HG03571 (cell line): ENCODE data around the gene SGSM1.
"Not testable (repeated sequence)": the region's sequence is repeated elsewhere in the genome, so short reads cannot be mapped to it uniquely, and the experiment has no call there.

ENCODE experiments used
- ATAC-seq: cut with Tn5 transposase; IDR thresholded peaks from one replicate; pipeline ENCODE4 v1.9.1; 2021; ENCODE audit not compliant: unreplicated experiment

Gene SGSM1

DNA sequence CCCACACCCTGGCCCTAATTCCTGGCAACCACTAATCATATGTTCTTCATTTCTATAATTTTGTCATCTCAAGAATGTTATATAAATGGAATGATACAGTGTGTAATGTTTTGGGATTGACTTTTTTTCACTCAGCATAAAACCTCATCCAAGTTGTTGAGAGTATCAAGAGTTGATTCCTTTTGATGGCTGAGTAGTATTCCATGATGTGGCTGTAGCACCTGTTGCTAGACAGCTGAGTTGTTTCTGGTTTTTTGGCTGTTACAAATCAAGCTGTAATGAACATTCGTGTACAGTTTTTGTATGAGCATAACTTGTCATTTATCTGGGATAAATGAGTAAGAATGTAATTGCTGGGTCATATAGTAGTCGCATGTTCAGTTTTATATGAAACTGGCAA lies 81.2 kb downstream of the SGSM1 start:
- no peak for ATAC-seq

GRCh38 chr22:24893341-24894070 lies 87.5 kb downstream of the SGSM1 start:
- ATAC-seq: no peak

DNA sequence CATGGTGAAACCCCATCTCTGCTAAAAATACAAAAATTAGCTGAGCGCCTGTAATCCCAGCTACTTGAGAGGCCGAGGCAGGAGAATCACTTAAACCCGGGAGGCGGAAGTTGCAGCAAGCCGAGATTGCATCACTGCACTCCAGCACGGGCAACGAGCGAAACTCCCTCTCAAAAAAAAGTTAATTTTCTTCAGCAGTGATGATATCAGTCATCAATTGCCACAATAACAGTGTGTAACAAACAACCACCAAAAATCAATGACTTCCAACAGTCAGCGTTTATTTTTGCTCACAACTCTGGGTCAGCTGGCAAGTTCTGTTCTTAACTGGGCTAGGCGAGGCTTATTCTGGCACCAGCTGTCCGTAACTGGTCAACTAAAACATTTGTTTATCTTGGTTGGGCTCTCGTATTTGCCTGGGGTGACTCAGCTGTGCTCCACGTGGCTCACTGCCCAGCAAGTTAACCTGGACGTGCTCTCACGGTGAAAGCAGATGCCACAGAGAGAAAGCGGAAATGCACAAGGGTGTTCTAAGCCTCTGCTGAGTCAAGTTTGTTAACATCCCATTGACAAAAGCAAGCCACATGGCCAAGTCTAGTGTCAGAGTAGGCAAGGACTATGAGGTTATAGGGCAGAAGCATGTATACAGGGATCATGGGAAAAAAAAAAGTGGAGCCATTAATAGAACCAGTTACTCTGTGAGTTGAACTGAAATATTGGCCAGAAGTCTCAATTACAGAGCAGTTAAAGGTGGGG lies 88.4 kb downstream of the SGSM1 start:
- ATAC-seq: no peak

- ATAC-seq: no peak
These were observed 89.0 kb downstream of the SGSM1 start for GRCh38 chr22:24894998-24895397.

- ATAC-seq: no peak
These were observed 95.4 kb downstream of the SGSM1 start for GRCh38 chr22:24901448-24901847.

DNA sequence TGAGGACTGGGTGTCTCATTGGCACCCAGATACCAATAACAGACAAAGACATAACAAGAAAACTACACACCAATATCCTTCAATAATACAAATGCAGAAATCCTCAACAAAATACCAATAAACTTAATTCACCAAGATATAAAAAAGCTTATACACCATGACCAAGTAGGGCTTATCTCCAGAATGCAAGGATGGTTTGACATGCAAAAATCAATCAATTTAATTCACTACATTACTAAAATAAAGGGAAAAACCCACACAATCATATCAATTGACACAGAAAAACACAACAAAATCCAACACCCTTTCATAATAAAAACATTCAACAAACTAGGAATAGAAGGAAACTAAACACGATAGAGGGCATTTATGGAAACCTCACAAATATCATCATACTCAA lies 99.9 kb downstream of the SGSM1 start:
- ATAC-seq: no peak

GRCh38 chr22:24907101-24907500 lies 101.1 kb downstream of the SGSM1 start:
- ATAC-seq: not testable (repeated sequence)

GRCh38 chr22:24920029-24920428 lies 114.0 kb downstream of the SGSM1 start:
- ATAC-seq: no peak

DNA sequence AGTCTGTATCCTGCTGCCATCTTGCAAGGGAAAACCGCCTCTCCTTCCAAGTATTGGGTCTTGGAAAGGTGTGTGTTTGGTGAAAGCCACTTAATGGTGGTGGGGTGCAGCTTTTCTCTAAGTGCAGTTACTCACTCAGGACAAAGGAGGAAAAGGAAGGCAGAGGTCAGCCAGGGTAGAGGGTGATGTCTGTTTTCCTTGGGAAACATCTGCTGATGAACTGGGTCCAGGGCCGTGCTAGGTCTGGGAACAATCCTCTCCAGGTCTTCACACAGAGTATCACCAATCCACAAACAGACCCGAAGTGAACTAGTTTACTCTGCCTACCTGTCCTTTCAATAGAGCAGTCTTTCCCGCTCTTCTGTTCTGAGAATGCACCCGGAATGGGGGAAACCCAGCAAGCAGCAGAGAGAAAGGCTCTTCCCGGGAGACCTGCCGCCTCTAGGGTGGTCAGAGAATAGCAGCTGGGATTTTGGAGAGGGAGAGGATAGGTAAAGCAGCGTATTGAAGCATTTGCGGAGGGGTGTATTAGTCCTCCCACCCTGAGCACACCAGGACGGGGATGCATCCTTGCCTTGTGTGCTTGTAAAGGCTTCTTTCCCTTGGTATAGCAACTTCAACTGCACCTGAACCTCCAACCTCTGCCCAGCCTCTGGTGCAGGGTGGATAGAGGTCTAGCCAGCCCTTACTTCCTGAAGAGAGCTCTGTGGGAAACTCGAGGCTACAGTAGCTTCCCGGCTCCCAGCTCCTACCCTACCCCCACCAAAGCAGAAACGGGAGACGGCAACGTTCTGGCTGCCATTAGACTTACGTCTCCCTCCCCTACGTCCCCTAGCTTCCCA lies 119.8 kb downstream of the SGSM1 start:
- no peak for ATAC-seq

- no peak for ATAC-seq
These were observed 120.4 kb downstream of the SGSM1 start for GRCh38 chr22:24926428-24926725.

DNA sequence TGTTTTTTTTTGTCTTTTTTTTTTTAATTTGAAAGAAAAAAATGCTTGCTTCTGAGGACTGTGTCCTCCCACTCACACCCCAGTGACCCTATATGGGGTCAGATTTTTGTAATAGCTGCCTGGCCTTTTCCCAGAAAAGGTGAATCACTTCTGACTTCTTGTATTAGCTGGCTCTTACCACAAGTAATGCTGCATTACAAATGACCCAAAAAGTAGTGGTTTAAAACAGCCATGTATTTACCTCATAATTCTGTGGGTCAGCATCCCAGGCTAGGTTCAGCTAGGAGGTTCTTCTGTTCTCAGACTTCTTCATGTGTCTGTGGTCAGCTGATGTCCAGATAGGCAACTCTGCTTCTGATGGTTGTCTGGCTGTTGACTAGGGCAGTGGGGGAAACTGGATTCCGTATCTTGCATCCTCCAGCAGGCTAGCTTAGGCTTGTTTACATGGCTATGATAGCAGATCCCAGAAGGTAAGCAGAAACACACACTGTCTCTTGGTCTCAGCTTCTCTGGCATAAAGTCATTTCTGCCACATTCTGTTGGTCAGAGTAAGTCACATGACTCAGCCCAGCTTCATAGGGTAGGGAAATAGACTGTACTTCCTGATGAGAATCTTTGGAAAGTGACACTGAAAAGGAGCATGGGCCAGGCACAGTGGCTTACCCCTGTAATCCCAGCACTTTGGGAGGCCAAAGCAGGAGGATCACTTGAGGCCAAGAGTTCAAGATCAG lies 121.0 kb downstream of the SGSM1 start:
- no peak for ATAC-seq

DNA sequence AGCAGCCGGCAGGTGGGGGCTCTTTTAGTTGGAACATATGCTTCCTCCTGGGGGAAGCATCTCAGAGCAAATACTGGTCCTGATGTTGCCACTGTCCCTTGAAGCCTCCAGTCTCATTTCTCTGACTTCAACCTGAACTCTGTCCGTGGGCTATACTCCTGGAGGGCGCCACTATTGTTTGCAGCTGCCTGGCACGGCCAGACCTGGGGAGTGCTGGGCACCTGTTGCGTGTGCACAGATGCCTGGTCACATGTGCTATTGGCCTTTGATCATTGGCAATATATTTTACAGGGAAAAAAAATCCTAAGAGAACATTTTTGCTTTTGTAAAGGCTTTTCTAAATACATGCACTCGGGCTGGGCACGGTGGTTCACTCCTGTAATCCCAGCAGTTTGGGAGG lies 122.3 kb downstream of the SGSM1 start:
- ATAC-seq: no peak

- ATAC-seq: no peak
These were observed 124.7 kb downstream of the SGSM1 start for GRCh38 chr22:24930678-24931077.

DNA sequence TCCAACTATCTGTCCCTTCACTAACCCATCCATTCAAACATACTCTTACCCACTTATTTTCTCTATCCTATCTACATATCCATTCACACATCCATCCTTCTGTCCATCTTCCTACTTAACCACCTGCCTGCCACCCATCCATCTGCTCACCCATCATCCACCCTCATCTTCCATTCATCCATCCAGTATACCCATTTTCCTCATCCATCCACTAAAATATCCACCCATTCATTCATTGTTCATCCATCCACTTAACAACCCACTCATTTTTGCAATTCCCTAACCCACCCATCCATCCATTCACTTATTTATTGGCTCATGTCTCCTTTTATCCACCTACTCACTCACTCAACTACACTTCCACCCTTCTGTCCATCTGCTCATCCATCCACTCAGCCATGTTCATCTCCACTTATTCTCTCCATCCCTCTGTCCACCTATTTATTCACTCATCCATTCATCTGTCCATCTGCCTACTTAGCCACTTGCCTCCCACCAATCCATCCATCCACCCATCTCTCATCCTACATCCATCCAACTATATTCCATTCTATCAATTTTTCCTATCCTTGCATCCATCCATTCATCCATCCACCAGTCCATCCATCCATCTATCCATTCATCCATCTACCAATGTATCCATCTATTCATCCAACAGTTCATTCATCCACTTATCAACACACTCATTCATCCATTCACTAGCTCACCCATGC lies 129.9 kb downstream of the SGSM1 start:
- ATAC-seq: no peak

- no peak for ATAC-seq
These were observed 131.1 kb downstream of the SGSM1 start for GRCh38 chr22:24937114-24937513.

GRCh38 chr22:24938741-24939341 lies 132.8 kb downstream of the SGSM1 start:
- ATAC-seq: no peak

DNA sequence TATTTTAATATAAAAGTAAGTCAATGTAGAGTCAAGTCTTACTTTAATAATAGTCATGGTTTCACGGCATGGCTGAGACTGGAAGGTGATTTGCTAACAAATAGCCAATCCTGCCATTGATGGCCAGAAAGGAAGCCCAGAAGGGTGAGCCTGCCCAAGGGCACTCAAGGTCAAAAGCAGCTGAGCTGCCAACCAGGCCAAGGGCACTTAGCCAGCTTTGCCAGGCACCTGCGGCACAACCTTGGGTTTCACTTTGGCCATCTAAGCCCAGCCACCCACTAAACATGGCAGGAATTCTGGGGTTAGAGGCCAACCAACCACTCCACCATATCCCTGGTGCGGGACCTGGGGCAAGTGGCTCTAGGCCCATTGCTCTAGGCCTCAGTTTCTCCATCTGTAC lies 136.3 kb downstream of the SGSM1 start:
- ATAC-seq: no peak

- no peak for ATAC-seq
These were observed 138.4 kb downstream of the SGSM1 start for GRCh38 chr22:24944217-24944937.

GRCh38 chr22:24945430-24945829 lies 139.4 kb downstream of the SGSM1 start:
- no peak for ATAC-seq

DNA sequence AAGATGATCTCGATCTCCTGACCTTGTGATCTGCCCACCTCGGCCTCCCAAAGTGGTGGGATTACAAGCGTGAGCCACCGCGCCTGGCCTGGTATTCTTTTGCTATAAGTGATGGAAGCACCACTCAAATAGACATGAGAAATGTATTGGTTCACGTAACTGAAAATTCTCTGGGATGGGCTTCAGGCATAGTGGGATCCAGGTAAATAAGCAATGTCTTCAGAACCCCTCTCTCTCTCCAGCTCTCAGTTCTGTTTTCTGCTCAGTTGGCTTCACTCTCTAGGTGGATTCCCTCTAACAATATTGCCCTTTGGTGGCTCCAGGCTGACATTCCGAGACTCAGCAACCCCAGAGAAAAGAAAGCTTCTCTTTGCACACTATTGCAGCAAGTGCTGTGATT lies 141.4 kb downstream of the SGSM1 start:
- no peak for ATAC-seq
